HG03103 (cell line): ENCODE measurements around the gene ADK.

Source experiments
- ATAC-seq: cut with Tn5 transposase; IDR thresholded peaks from one replicate; pipeline ENCODE4 v1.9.1; 2021; ENCODE audit warnings: low read depth; ENCODE audit not compliant: unreplicated experiment

ADK gene

GRCh38 chr10:74684462-74684861 lies 533.4 kb downstream of the ADK start:
- no peak for ATAC-seq

DNA sequence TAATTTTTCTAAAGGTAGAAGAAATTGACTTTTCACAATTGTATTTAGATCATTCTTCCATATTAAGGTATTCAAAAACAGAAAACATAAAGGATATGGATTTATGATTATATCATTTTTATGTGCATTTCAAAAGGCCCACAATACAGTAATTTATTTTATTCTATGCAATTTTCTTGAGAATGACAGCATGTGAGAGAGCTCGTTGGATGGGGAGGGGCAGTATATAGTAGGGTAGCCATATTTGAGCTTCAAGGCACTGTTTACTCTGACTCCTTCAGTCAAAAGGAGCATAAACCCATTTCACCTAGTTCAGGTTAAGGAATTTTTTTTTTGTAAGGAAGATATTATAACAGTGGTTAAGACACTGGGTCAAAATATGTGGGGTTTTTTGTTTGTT lies 534.5 kb downstream of the ADK start:
- no peak for ATAC-seq

GRCh38 chr10:74690393-74690792 lies 539.4 kb downstream of the ADK start:
- ATAC-seq = no peak

GRCh38 chr10:74691164-74691563 lies 540.1 kb downstream of the ADK start:
- ATAC-seq = no peak

GRCh38 chr10:74704629-74705357 lies 553.8 kb downstream of the ADK start:
- ATAC-seq = no peak

DNA sequence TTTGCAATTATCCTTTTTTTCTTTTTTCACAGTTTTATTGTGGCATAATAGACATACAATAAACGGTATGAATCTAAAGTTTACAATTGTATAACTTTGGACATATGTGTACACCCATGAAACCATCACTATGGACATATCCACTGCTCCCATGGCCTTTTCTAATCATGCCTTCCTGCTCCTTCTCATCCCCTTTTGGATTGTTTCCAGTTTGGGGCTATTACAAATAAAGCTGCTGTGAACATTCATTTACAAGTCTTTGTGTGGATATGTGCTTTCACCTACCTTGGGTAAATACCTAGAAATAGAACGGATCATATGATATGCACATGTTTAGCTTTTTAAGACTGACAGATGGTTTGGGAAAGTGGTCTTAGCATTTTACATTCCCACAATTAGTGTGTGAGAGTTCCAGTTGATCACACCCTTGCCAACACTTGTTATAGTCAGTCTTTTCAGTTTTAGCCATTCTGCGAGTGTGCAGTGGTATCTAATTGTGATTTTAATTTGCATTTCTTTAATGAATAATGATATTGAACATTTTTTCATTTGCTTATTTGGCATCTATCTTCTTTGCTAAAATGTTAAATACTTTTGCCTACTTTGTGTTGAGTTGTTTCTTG lies 554.4 kb downstream of the ADK start:
- ATAC-seq = no peak

GRCh38 chr10:74706966-74707365 lies 555.9 kb downstream of the ADK start:
- ATAC-seq = no peak

GRCh38 chr10:74708246-74708645 lies 557.2 kb downstream of the ADK start:
- ATAC-seq = no peak

- no peak for ATAC-seq
Observed at GRCh38 chr10:74718208-74718607, 567.2 kb downstream of the ADK start.

DNA sequence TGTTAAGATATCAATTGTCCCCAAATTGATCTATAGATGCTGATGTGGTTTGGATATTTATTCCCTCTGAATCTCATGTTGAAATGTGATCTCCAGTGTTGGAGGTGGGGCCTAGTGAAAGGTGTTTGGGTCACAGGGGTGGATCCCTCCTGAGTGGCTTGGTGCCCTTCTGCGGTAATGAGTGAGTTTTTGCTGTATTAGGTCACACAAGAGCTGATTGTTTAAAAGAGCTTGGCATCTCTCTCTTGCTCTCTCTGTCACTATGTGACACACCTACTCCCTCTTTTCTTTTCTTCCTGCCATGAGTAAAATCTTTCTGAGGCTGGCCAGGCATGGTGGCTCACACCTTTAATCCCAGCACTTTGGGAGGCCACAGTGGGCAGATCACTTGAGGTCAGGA lies 577.2 kb downstream of the ADK start:
- ATAC-seq = no peak

DNA sequence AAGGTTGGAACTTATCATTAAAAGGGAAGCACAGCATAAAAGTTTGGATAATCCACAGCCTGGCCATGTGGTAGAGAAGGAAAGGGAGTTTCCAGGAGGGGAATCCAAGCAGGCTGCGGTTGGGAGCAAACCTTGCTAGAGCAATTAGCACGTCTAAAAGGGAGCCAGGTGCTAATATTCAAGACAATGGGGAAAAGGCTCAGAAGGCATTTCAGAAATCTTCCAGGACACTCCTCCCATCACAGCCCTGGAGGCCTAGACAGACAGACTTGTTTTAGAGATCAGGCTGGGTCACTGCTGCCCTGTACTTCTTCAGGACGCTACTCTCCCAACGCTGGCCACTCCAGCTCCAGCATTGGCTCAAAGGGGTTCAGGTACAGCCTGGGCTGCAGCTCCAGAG lies 579.2 kb downstream of the ADK start:
- ATAC-seq = no peak

DNA sequence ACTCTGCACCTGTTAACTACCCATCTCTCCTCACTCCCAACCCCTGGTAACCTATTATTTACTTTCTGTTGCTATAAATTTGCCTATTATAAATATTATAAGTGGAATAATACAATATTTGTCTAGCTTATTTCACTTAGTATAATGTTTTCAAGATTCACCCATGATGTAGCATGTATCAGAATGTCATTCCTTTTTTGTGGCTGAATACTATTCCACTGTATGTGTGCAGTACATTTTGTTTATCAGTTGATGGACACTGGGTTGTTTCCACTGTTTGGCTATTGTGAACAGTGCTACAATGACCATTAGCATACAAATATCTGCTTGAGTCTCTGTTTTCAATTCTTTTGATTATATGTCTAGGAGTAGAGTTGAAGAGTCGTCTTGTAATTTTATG lies 582.6 kb downstream of the ADK start:
- no peak for ATAC-seq

DNA sequence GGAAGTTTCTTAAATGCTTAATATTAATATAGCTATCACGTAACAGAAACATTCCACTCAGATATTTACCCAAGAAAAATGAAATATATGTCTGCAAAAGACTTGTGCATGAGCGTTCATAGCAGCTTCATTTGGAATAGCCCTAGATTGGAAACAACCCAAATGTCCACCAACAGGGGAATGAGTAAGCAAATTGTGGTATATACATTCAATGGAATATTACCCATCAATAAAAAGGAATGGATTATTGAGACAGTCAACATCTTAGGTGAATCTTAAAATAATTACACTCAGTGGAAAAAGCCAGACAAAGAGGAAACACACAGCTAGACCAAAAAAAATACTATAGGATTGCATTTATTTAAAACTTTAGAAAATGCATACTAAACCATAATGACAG lies 585.0 kb downstream of the ADK start:
- ATAC-seq = no peak

DNA sequence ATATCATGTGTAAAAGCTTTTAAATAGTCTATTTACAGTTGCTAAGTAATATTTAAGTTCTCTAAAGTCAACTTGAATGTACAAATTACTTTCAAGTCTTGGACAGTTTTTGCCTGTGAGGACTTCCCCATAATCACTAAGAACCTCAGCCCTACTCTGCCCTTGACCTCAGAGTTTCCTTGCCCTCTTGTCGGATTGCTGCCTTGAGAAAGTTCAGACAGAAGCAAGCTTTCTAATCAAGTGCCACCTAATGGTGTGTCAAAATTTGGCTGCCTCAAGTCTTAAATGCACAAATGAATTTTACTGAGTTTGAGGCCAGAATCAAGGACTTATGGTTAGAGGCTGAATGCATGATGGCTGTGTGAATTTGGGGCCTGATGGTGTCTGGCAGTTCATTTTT lies 587.0 kb downstream of the ADK start:
- ATAC-seq = no peak

GRCh38 chr10:74738542-74738941 lies 587.5 kb downstream of the ADK start:
- ATAC-seq = no peak

DNA sequence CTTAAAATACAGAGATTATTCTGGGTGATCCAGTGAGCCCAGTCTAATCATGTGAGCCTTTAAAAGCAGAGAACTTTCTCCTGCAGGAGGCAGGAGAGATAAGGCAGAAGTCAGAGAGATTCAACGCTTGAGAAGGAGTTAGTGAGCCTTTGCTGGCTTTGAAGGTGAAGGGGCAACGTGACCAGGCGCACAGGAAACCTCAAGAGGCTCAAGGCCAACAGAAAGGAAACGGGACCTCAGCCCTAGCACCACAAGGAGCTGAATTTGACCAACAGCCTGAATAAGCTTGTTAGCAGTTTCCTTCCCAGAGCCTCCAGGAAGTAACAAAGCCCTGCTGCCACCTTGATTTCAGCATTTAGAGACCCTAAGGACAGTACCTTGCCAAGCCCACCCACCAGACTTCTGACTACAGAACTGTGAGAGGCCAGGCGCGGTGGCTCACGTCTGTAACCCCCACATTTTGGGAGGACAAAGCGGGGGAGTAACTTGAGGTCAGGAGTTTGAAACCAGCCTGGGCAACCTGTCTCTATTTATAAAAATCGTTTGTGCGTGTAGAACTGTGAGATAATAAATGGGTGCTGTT lies 588.1 kb downstream of the ADK start:
- peak; percentile 87 for ATAC-seq

DNA sequence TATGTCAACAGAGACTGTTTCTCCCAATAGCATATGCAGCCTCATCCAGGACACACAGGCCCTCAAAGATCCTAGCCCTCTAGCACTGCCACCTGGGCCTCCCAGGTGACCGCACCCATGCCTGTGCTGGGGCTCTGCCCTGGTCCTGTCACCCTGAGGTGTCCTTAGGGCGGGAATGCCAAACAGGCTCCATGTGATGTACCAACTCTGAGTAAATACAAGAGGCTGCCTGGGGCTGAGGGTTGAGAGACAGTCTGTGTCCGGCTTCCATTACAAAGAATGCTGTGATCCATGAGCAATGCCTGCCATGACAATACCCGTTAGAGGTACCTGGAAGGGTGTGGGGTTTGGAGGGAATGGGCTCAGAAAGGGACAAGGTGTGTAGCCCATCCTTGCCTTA lies 592.4 kb downstream of the ADK start:
- no peak for ATAC-seq

GRCh38 chr10:74745449-74745848 lies 594.4 kb downstream of the ADK start:
- no peak for ATAC-seq

- ATAC-seq = no peak
Observed at GRCh38 chr10:74746813-74747212, 595.8 kb downstream of the ADK start.

GRCh38 chr10:74748468-74749031 lies 597.5 kb downstream of the ADK start:
- ATAC-seq = no peak

GRCh38 chr10:74750848-74751274 lies 599.8 kb downstream of the ADK start:
- ATAC-seq = no peak
